Body of pancreas (tissue), 4 donors: ENCODE data around the gene TPK1.

ENCODE experiments used
- CTCF ChIP-seq, 7 experiments: fragments of 450-650 bp in 4 of 7; fragments of 200-600 bp in 3 of 7; sonication (generic) in 3 of 7; IDR thresholded peaks; one replicate each; pipeline ENCODE4 v1.5.1; 2016 to 2019; ENCODE audit warnings: antibody characterized with exemption in 7 of 7
- POLR2A ChIP-seq, 3 donors: fragments of 450-650 bp; IDR thresholded peaks; one replicate each; pipeline ENCODE4 v1.6.1; 2016; ENCODE audit warnings: antibody characterized with exemption in 3 of 3, mild to moderate bottlenecking in 2 of 3

DNA sequence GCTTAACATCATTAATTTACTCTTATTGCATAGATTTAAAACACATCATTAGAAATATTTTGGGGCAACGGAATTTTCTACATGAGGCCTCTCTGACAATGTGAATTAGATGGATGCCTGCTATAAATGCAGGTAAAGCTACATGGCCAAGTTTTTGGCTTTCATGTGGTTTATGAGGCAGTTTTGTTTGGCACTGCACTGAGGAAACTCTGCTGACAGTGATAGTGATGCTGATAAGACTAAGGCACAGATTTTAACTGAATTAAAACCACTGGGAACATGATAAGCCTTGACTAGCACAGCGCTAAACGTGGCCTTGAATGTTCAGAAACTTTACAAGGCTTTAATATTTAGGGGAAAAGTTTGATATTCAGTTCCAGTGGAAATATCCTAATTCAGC is 318.1 kb downstream of the TPK1 start:
- TF ChIP-seq CTCF (IDR thresholded peaks at IDR 0.05) (no peak), POLR2A (IDR thresholded peaks at IDR 0.05) (no peak)
